Measurements from ENCODE around the gene MAS1.

Gene MAS1

GRCh38 chr6:159904497-159904911 is 13.7 kb downstream of the MAS1 start:
- no peak for TF ChIP-seq CTCF (IDR thresholded peaks at IDR 0.05; ENCODE audit: low read depth, low read length)
- no peak overlapping the region for H3K4me3 ChIP-seq (replicated peaks in 1 of 2; ENCODE audit: low read depth in 2 of 2, low read length in 2 of 2)

GRCh38 chr6:159906400-159906799 is 15.6 kb downstream of the MAS1 start:
- no peak for TF ChIP-seq CTCF (IDR thresholded peaks at IDR 0.05; ENCODE audit: low read depth, low read length)
- DNase-seq (ENCODE audit: low read depth in 2 of 2), result no peak
- no peak overlapping the region for H3K4me3 ChIP-seq (replicated peaks in 1 of 2; ENCODE audit: low read depth in 2 of 2, low read length in 2 of 2)

More at GRCh38 chr6:159904497-159904911, 13.7 kb downstream of the MAS1 start:
- no peak for DNase-seq (ENCODE audit: low read depth in 2 of 2)

- DNase-seq (ENCODE audit: low read depth in 2 of 2), result peak; percentile 20 to 51
- no peak overlapping the region for H3K4me3 ChIP-seq (replicated peaks in 1 of 2; ENCODE audit: low read depth in 2 of 2, low read length in 2 of 2)
- TF ChIP-seq CTCF (IDR thresholded peaks at IDR 0.05; ENCODE audit: low read depth, low read length), result no peak
Measured at GRCh38 chr6:159908535-159908934, 17.7 kb downstream of the MAS1 start.

- TF ChIP-seq CTCF (IDR thresholded peaks at IDR 0.05; ENCODE audit: low read depth, low read length), result no peak
- DNase-seq (ENCODE audit: low read depth in 2 of 2), result no peak
- H3K4me3 ChIP-seq (replicated peaks in 1 of 2; ENCODE audit: low read depth in 2 of 2, low read length in 2 of 2), result no peak overlapping the region
Measured at GRCh38 chr6:159908979-159909378, 18.2 kb downstream of the MAS1 start.

GRCh38 chr6:159910342-159910741 is 19.6 kb downstream of the MAS1 start:
- no peak for TF ChIP-seq CTCF (IDR thresholded peaks at IDR 0.05; ENCODE audit: low read depth, low read length)
- H3K4me3 ChIP-seq (replicated peaks in 1 of 2; ENCODE audit: low read depth in 2 of 2, low read length in 2 of 2), result no peak overlapping the region
- DNase-seq (ENCODE audit: low read depth in 2 of 2), result no peak

GRCh38 chr6:159913375-159913774 is 22.6 kb downstream of the MAS1 start:
- no peak overlapping the region for H3K4me3 ChIP-seq (replicated peaks in 1 of 2; ENCODE audit: low read depth in 2 of 2, low read length in 2 of 2)
- TF ChIP-seq CTCF (IDR thresholded peaks at IDR 0.05; ENCODE audit: low read depth, low read length), result no peak
- DNase-seq (ENCODE audit: low read depth in 2 of 2), result no peak

- no peak overlapping the region for H3K4me3 ChIP-seq (replicated peaks in 1 of 2; ENCODE audit: low read depth in 2 of 2, low read length in 2 of 2)
- DNase-seq (ENCODE audit: low read depth in 2 of 2), result no peak
Measured at GRCh38 chr6:159913862-159914564, 23.2 kb downstream of the MAS1 start.

More at GRCh38 chr6:159913862-159914564, 23.2 kb downstream of the MAS1 start:
- TF ChIP-seq CTCF (IDR thresholded peaks at IDR 0.05; ENCODE audit: low read depth, low read length), result no peak

All from cardiac fibroblast (primary cell).